ENCODE data around the gene LHFPL2. TPM values are rescaled to one million over a fixed set of nuclear protein-coding genes. Genes with fewer than 3 reads are reported as not detected.

The LHFPL2 gene
- total and polyA plus RNA-seq, 9 donors = 38.0 to 90.9 (median 53.3) TPM

GRCh38 chr5:78566747-78567425 lies 81.7 kb downstream of the LHFPL2 start:
- Histone ChIP-seq H3K36me3 (ENCODE audit: control insufficient read depth, insufficient read depth, low read length) (peaks cover 9% of the 10 kb centered on the region), H3K27ac (ENCODE audit: low read length) (no peak overlapping the region), H3K27me3 (ENCODE audit: control insufficient read depth, insufficient read depth, low read length) (no peaks in the 10 kb centered on the region), H3K4me3 (ENCODE audit: low read length) (no peak overlapping the region), H3K4me1 (ENCODE audit: control insufficient read depth, insufficient read depth, low read length) (peaks cover 25% of the 10 kb centered on the region), H3K9me3 (replicated peaks; ENCODE audit: control insufficient read depth, low read depth, low read length) (peaks cover 2% of the 10 kb centered on the region)
- WGBS (ENCODE audit: insufficient coverage) = no CpG with 5 or more reads among the region's 7 CpGs
- DNase-seq = no peak

- H3K4me1 ChIP-seq (ENCODE audit: control insufficient read depth, insufficient read depth, low read length) = peaks cover 16% of the 10 kb centered on the region
- H3K4me3 ChIP-seq (ENCODE audit: low read length) = no peak overlapping the region
- WGBS (ENCODE audit: insufficient coverage) = no CpG with 5 or more reads among the region's 1 CpG
- peaks cover 13% of the 10 kb centered on the region for H3K36me3 ChIP-seq (ENCODE audit: control insufficient read depth, insufficient read depth, low read length)
- no peaks in the 10 kb centered on the region for H3K27me3 ChIP-seq (ENCODE audit: control insufficient read depth, insufficient read depth, low read length)
- H3K9me3 ChIP-seq (replicated peaks; ENCODE audit: control insufficient read depth, low read depth, low read length) = peaks cover 2% of the 10 kb centered on the region
- no peak overlapping the region for H3K27ac ChIP-seq (ENCODE audit: low read length)
- no peak for DNase-seq
Observed at GRCh38 chr5:78565395-78565794, 83.2 kb downstream of the LHFPL2 start.

GRCh38 chr5:78563621-78564020 lies 85.0 kb downstream of the LHFPL2 start:
- no peak for DNase-seq
- Histone ChIP-seq H3K4me1 (ENCODE audit: control insufficient read depth, insufficient read depth, low read length) (peaks cover 4% of the 10 kb centered on the region), H3K9me3 (replicated peaks; ENCODE audit: control insufficient read depth, low read depth, low read length) (peaks cover 2% of the 10 kb centered on the region), H3K4me3 (ENCODE audit: low read length) (no peak overlapping the region), H3K27ac (ENCODE audit: low read length) (no peak overlapping the region), H3K27me3 (ENCODE audit: control insufficient read depth, insufficient read depth, low read length) (no peaks in the 10 kb centered on the region), H3K36me3 (ENCODE audit: control insufficient read depth, insufficient read depth, low read length) (peaks cover 19% of the 10 kb centered on the region)
- WGBS (ENCODE audit: insufficient coverage) = no CpG with 5 or more reads among the region's 2 CpGs

- no peak for DNase-seq
- H3K4me1 ChIP-seq (ENCODE audit: control insufficient read depth, insufficient read depth, low read length) = peaks cover 2% of the 10 kb centered on the region
- H3K9me3 ChIP-seq (replicated peaks; ENCODE audit: control insufficient read depth, low read depth, low read length) = peaks cover 2% of the 10 kb centered on the region
- peaks cover 24% of the 10 kb centered on the region for H3K36me3 ChIP-seq (ENCODE audit: control insufficient read depth, insufficient read depth, low read length)
- no peak overlapping the region for H3K4me3 ChIP-seq (ENCODE audit: low read length)
- H3K27ac ChIP-seq (ENCODE audit: low read length) = no peak overlapping the region
- WGBS (ENCODE audit: insufficient coverage) = 70% methylated on average over 2 of the region's 3 CpGs
- no peaks in the 10 kb centered on the region for H3K27me3 ChIP-seq (ENCODE audit: control insufficient read depth, insufficient read depth, low read length)
Observed at GRCh38 chr5:78562714-78563330, 85.8 kb downstream of the LHFPL2 start.

GRCh38 chr5:78562001-78562400 lies 86.6 kb downstream of the LHFPL2 start:
- peaks cover 2% of the 10 kb centered on the region for H3K9me3 ChIP-seq (replicated peaks; ENCODE audit: control insufficient read depth, low read depth, low read length)
- WGBS (ENCODE audit: insufficient coverage) = 100% methylated on average over 1 of the region's 3 CpGs
- DNase-seq = no peak

GRCh38 chr5:78561261-78561660 lies 87.3 kb downstream of the LHFPL2 start:
- H3K4me3 ChIP-seq (ENCODE audit: low read length) = no peak overlapping the region
- H3K9me3 ChIP-seq (replicated peaks; ENCODE audit: control insufficient read depth, low read depth, low read length) = peaks cover 2% of the 10 kb centered on the region

More at GRCh38 chr5:78562001-78562400, 86.6 kb downstream of the LHFPL2 start:
- Histone ChIP-seq H3K27me3 (ENCODE audit: control insufficient read depth, insufficient read depth, low read length) (no peaks in the 10 kb centered on the region), H3K27ac (ENCODE audit: low read length) (no peak overlapping the region), H3K4me3 (ENCODE audit: low read length) (no peak overlapping the region), H3K4me1 (ENCODE audit: control insufficient read depth, insufficient read depth, low read length) (peaks cover 2% of the 10 kb centered on the region), H3K36me3 (ENCODE audit: control insufficient read depth, insufficient read depth, low read length) (peaks cover 24% of the 10 kb centered on the region)

GRCh38 chr5:78560000-78560855 lies 88.3 kb downstream of the LHFPL2 start:
- no peak for DNase-seq
- no peaks in the 10 kb centered on the region for H3K9me3 ChIP-seq (replicated peaks; ENCODE audit: control insufficient read depth, low read depth, low read length)

More at GRCh38 chr5:78561261-78561660, 87.3 kb downstream of the LHFPL2 start:
- H3K4me1 ChIP-seq (ENCODE audit: control insufficient read depth, insufficient read depth, low read length) = peaks cover 2% of the 10 kb centered on the region
- WGBS (ENCODE audit: insufficient coverage) = 94% methylated on average over 7 of the region's 12 CpGs
- DNase-seq = no peak
- no peak overlapping the region for H3K27ac ChIP-seq (ENCODE audit: low read length)
- H3K36me3 ChIP-seq (ENCODE audit: control insufficient read depth, insufficient read depth, low read length) = peaks cover 24% of the 10 kb centered on the region
- H3K27me3 ChIP-seq (ENCODE audit: control insufficient read depth, insufficient read depth, low read length) = no peaks in the 10 kb centered on the region

GRCh38 chr5:78557601-78558000 lies 91.0 kb downstream of the LHFPL2 start:
- no peak overlapping the region for H3K27ac ChIP-seq (ENCODE audit: low read length)
- H3K4me3 ChIP-seq (ENCODE audit: low read length) = no peak overlapping the region
- peaks cover 21% of the 10 kb centered on the region for H3K36me3 ChIP-seq (ENCODE audit: control insufficient read depth, insufficient read depth, low read length)
- DNase-seq = no peak
- peaks cover 18% of the 10 kb centered on the region for H3K4me1 ChIP-seq (ENCODE audit: control insufficient read depth, insufficient read depth, low read length)
- H3K9me3 ChIP-seq (replicated peaks; ENCODE audit: control insufficient read depth, low read depth, low read length) = no peaks in the 10 kb centered on the region
- H3K27me3 ChIP-seq (ENCODE audit: control insufficient read depth, insufficient read depth, low read length) = no peaks in the 10 kb centered on the region
- no CpG with 5 or more reads among the region's 5 CpGs for WGBS (ENCODE audit: insufficient coverage)

More at GRCh38 chr5:78560000-78560855, 88.3 kb downstream of the LHFPL2 start:
- 100% methylated on average over 2 of the region's 6 CpGs for WGBS (ENCODE audit: insufficient coverage)
- H3K4me1 ChIP-seq (ENCODE audit: control insufficient read depth, insufficient read depth, low read length) = peaks cover 5% of the 10 kb centered on the region
- H3K27ac ChIP-seq (ENCODE audit: low read length) = no peak overlapping the region
- H3K4me3 ChIP-seq (ENCODE audit: low read length) = no peak overlapping the region
- H3K36me3 ChIP-seq (ENCODE audit: control insufficient read depth, insufficient read depth, low read length) = peaks cover 24% of the 10 kb centered on the region
- H3K27me3 ChIP-seq (ENCODE audit: control insufficient read depth, insufficient read depth, low read length) = no peaks in the 10 kb centered on the region

GRCh38 chr5:78555870-78556269 lies 92.7 kb downstream of the LHFPL2 start:
- Histone ChIP-seq H3K4me3 (ENCODE audit: low read length) (no peak overlapping the region), H3K27me3 (ENCODE audit: control insufficient read depth, insufficient read depth, low read length) (no peaks in the 10 kb centered on the region), H3K9me3 (replicated peaks; ENCODE audit: control insufficient read depth, low read depth, low read length) (no peaks in the 10 kb centered on the region), H3K36me3 (ENCODE audit: control insufficient read depth, insufficient read depth, low read length) (peaks cover 18% of the 10 kb centered on the region), H3K4me1 (ENCODE audit: control insufficient read depth, insufficient read depth, low read length) (peaks cover 16% of the 10 kb centered on the region), H3K27ac (ENCODE audit: low read length) (peak overlapping the region; percentile 29)
- no CpG with 5 or more reads among the region's 1 CpG for WGBS (ENCODE audit: insufficient coverage)
- no peak for DNase-seq

GRCh38 chr5:78554670-78555069 lies 93.9 kb downstream of the LHFPL2 start:
- Histone ChIP-seq H3K27ac (ENCODE audit: low read length) (peak overlapping the region; percentile 80), H3K4me1 (ENCODE audit: control insufficient read depth, insufficient read depth, low read length) (peaks cover 16% of the 10 kb centered on the region), H3K36me3 (ENCODE audit: control insufficient read depth, insufficient read depth, low read length) (peaks cover 17% of the 10 kb centered on the region), H3K9me3 (replicated peaks; ENCODE audit: control insufficient read depth, low read depth, low read length) (peaks cover 4% of the 10 kb centered on the region), H3K4me3 (ENCODE audit: low read length) (no peak overlapping the region), H3K27me3 (ENCODE audit: control insufficient read depth, insufficient read depth, low read length) (no peaks in the 10 kb centered on the region)
- 0% methylated on average over 2 of the region's 3 CpGs for WGBS (ENCODE audit: insufficient coverage)
- DNase-seq = peak; percentile 82

Data from muscle of leg (tissue), 11 donors.